HG03095 (cell line): ENCODE results near the gene DKKL1.
"Not testable (repeated sequence)": the region's sequence is repeated elsewhere in the genome, so short reads cannot be mapped to it uniquely, and the experiment has no call there.

Experiments
- ATAC-seq: cut with Tn5 transposase; IDR thresholded peaks from one replicate; pipeline ENCODE4 v1.9.1; 2021; ENCODE audit warnings: moderate library complexity; ENCODE audit not compliant: unreplicated experiment

The DKKL1 gene

DNA sequence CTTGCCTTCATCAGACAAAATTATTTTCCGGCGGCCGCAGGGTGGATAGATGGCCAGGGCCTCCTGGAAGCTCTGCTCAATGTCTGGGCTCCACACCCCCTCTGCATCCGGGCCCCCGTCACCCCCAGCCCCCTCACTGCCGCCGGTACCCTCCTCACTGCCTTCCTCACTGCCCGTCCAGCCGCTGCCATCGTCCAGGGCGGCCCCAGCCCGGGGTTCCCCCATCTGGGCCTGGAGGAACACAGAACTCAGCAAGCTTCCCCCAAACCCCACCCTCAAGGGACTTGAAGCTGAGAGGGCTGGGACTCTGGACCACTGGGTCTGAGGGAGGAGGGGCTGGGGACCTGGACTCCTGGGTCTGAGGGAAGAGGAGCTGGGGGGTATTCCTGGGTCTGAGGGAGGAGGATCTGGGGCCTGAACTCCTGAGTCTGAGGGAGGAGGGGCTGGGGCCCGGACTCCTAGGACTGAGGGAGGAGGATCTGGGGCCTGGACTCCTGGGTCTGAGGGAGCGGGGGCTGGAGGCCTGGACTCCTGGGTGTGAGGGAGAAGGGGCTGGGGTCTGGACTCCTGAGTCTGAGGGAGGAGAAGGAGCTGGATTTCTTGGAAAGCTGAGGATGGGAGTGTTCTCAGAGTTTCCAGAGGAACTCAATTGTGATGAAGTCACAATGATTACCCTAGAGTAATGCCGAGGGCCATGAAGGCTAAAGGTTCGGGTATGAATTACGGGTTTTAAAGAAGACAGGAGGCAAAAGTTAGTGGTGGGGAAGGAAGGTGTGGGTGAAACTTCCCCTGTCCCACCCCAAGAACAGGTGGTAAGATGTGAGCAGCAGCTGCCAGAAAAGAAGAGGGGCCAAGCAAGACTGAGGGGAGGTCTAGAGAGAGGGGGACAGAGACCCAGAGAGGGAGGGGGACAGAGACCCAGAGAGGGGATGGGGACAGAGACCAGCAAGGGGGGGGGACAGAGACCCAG, 3.5 kb upstream of the DKKL1 start:
- no peak for ATAC-seq

- ATAC-seq, result no peak
These were observed 2.1 kb upstream of the DKKL1 start for GRCh38 chr19:49361438-49362047.

GRCh38 chr19:49362048-49362928, 1.4 kb upstream of the DKKL1 start, which contains the start of gene TEAD2:
Gene TEAD2 (minus strand): TSS chr19:49362416. CDS start chr19:49360075, 2,341 bp downstream.
- ATAC-seq, result no peak

- ATAC-seq, result no peak
These were observed 779 bp upstream of the DKKL1 start for GRCh38 chr19:49362929-49363267.

- no peak for ATAC-seq
These were observed 533 bp downstream of the DKKL1 start for GRCh38 chr19:49364083-49364737.

DNA sequence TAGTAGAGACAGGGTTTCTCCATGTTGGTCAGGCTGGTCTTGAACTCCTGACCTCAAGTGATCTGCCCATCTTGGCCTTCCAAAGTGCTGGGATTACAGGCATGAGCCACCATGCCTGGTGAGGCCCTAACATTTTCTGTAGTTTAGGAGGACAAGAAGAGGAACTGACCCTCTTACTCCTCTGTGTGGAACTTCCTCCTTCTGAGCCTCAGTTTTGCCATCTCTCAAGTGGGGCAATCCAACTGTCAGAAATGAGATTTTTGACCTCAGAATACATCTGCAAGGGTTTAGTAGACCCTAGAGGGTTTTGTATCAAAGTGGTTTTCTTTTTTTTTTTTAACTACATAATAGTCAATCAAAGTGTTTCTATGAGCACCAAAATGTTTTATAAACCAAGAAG, 2.4 kb downstream of the DKKL1 start:
- no peak for ATAC-seq

DNA sequence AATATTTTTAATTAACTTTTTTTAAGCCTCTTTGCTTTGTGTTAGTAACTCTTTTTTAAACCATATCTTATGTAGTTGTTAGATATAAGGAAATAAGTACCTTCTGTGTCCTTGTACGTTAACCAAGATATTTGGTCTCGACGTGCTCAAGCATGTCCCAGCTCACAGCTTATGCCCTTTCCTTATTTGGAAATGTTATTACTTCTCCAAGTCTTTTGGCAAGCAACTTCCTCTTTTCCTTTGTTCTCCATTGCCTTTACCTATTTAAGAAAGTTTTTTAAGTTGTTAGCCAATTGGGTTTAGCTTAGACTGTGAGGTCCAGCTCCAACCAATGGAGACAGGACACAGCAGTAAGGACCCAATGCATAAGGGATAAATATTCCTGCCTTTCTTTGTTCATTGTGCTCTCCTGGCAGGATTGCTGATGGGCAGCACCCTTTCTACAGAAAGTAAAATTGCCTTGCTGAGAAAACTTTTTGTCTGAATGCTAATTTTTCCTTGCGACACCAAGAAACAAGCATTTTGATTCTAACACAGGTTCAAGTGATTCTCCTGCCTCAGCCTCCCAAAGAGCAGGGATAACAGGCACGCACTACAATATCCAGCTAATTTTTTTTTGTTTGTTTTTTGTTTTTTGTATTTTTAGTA, 5.2 kb downstream of the DKKL1 start:
- ATAC-seq, result no peak

GRCh38 chr19:49371184-49371583, 7.5 kb downstream of the DKKL1 start:
- ATAC-seq, result no peak

DNA sequence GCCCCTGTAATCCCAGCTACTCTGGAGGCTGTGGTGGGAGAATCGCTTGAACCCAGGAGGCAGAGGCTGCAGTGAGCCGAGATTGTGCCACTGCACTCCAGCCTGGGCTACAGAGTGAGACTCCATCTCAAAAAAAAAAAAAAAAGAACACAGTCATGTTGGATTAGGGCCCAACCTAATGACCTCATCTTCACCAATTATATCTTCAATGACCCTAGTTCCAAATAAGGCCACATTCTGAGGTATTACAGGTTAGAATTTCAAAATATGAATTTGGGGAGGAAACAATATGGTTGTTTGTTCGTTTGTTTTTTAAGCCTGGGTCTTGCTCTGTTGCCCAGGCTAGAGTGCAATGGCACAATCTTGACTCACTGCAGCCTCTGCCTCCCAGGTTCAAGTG, 9.5 kb downstream of the DKKL1 start:
- not testable (repeated sequence) for ATAC-seq

DNA sequence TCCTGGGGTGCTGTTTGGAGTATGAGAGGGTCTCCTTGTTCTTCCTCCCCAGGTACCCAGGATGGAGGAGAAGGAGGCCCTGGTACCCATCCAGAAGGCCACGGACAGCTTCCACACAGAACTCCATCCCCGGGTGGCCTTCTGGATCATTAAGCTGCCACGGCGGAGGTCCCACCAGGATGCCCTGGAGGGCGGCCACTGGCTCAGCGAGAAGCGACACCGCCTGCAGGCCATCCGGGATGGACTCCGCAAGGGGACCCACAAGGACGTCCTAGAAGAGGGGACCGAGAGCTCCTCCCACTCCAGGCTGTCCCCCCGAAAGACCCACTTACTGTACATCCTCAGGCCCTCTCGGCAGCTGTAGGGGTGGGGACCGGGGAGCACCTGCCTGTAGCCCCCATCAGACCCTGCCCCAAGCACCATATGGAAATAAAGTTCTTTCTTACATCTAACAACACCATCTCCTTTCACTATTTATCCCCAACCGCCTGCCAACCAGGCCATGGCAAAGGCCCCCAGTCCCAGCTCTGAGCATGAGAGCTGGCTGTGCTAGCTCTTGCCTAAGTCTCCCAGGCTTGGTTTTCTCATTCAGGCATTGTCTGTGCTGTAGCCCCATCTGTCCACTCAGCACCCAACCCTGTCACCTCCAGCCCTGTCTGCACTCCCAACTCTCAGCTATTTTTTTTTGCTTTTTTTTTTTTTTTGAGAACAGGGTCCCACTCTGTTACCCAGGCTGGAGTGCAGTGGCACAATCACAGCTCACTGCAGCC, 11.2 kb downstream of the DKKL1 start:
- no peak for ATAC-seq

GRCh38 chr19:49378512-49378911, 14.8 kb downstream of the DKKL1 start:
- no peak for ATAC-seq

- no peak for ATAC-seq
These were observed 16.7 kb downstream of the DKKL1 start for GRCh38 chr19:49380391-49380790.

GRCh38 chr19:49382639-49383038, 19.0 kb downstream of the DKKL1 start:
- ATAC-seq, result no peak

DNA sequence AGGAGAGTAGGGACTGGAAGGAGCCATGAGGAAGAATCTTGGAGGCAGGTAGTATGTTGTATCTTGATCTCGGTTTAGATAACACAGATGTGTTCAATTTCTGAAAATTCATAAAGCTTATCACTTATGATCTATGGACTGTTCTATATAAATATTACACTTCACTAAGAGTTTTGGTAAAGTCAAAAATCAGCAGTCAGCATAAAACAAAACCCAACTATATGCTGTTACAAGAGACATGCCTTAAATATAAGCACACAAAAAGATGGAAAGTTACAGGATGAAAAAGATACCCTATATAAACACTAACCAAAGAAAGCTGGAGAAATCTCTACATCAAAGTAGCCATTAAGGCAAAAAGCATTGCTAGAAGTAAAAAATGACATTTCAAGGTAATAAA, 19.9 kb downstream of the DKKL1 start:
- ATAC-seq, result no peak

DNA sequence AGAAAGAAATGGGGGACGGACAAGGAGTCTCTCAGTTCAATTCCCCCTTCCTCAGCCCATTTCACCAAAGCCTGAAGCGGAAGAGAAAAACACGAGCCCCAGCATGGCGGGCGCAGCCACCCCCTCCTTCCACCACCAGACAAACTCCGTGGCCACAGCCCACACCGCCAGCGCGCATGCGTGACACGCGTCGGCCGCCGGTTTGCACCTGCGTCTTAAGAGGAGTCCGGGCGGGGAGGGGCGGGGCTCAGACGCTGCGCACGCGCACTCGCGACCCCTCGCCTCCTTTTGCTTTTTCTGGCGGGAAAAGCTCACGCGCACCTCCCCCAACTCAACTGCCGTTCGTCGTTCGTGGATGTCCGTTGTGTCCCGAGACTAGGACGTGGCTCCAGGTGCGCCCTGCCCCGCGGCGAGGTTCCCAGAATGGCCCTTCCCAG, 24.3 kb downstream of the DKKL1 start, which contains the start of gene KASH5:
Gene KASH5, plus strand, starts transcription at position 314 of the 437 bp plus-strand sequence. CDS start 2,635 bp downstream, outside the sequence.
- ATAC-seq, result no peak

DNA sequence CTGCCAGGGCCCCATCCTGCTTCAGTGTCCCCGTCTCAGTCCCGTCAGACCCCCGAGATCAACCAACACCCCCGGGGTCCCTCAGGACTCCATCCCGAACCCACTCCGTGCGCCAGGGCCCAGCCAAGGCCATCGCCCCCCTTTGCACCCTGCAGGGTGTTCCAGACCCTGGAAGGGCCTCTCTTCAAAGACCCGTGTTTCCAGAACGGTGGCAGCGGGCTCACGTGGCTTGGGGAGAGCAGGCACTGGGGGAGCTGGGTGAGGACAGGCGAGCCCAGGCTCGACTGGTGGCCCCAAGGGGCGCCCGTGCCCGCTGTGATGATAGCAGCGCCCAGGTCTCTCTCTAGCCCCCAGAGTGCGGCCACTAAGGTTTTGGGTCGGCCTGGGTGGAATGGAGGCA, 25.7 kb downstream of the DKKL1 start:
- ATAC-seq, result no peak

GRCh38 chr19:49390131-49390928, 26.7 kb downstream of the DKKL1 start:
- ATAC-seq, result no peak

GRCh38 chr19:49390929-49391359, 27.3 kb downstream of the DKKL1 start:
- ATAC-seq, result no peak
